Measurements from ENCODE around the gene HNRNPUL1.

DNA sequence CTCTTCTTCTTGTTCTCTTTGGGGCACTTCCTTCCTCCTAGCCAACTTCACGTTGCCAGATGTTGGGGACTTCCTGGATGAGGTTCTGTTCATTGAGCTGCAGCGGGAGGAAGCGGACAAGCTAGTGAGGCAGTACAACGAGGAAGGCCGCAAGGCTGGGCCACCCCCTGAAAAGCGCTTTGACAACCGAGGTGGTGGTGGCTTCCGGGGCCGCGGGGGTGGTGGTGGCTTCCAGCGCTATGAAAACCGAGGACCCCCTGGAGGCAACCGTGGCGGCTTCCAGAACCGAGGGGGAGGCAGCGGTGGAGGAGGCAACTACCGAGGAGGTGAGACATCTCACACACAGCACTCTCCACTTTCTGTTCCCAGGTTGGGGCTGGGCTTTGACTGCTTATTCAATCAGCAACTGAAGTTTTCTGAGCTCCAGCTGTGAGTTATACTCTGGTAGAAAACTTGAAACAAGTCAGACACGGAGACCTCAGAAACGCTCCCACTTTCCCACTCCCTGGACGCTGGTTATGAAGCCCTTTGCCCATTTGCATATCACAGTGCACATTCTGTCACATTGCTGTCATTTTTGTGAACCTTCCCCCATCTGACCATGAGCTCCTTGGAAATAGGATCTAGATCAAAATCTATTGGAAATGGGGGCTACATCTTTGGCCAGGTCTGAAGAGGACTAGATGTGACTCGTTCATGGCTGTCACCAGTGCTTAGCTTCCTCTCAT, 38.6 kb downstream of the HNRNPUL1 start:
- no peak for TF ChIP-seq EZH2 (IDR thresholded peaks at IDR 0.05; ENCODE audit: low read depth, unreplicated experiment)
- TF ChIP-seq, protein P1, sequence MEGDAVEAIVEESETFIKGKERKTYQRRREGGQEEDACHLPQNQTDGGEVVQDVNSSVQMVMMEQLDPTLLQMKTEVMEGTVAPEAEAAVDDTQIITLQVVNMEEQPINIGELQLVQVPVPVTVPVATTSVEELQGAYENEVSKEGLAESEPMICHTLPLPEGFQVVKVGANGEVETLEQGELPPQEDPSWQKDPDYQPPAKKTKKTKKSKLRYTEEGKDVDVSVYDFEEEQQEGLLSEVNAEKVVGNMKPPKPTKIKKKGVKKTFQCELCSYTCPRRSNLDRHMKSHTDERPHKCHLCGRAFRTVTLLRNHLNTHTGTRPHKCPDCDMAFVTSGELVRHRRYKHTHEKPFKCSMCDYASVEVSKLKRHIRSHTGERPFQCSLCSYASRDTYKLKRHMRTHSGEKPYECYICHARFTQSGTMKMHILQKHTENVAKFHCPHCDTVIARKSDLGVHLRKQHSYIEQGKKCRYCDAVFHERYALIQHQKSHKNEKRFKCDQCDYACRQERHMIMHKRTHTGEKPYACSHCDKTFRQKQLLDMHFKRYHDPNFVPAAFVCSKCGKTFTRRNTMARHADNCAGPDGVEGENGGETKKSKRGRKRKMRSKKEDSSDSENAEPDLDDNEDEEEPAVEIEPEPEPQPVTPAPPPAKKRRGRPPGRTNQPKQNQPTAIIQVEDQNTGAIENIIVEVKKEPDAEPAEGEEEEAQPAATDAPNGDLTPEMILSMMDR (conservative IDR thresholded peaks at IDR 0.05; ENCODE audit: low read depth in 2 of 2), result no peak
- TF ChIP-seq, protein P2, sequence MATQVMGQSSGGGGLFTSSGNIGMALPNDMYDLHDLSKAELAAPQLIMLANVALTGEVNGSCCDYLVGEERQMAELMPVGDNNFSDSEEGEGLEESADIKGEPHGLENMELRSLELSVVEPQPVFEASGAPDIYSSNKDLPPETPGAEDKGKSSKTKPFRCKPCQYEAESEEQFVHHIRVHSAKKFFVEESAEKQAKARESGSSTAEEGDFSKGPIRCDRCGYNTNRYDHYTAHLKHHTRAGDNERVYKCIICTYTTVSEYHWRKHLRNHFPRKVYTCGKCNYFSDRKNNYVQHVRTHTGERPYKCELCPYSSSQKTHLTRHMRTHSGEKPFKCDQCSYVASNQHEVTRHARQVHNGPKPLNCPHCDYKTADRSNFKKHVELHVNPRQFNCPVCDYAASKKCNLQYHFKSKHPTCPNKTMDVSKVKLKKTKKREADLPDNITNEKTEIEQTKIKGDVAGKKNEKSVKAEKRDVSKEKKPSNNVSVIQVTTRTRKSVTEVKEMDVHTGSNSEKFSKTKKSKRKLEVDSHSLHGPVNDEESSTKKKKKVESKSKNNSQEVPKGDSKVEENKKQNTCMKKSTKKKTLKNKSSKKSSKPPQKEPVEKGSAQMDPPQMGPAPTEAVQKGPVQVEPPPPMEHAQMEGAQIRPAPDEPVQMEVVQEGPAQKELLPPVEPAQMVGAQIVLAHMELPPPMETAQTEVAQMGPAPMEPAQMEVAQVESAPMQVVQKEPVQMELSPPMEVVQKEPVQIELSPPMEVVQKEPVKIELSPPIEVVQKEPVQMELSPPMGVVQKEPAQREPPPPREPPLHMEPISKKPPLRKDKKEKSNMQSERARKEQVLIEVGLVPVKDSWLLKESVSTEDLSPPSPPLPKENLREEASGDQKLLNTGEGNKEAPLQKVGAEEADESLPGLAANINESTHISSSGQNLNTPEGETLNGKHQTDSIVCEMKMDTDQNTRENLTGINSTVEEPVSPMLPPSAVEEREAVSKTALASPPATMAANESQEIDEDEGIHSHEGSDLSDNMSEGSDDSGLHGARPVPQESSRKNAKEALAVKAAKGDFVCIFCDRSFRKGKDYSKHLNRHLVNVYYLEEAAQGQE (IDR thresholded peaks at IDR 0.05; ENCODE audit: unreplicated experiment), result no peak
- TF ChIP-seq POLR2AphosphoS5 (IDR thresholded peaks at IDR 0.05; ENCODE audit: low read depth), result no peak
- no peak for TF ChIP-seq EZH2phosphoT487 (IDR thresholded peaks at IDR 0.05; ENCODE audit: unreplicated experiment)
- no peak for TF ChIP-seq JUNB (IDR thresholded peaks at IDR 0.05; ENCODE audit: unreplicated experiment)
- TF ChIP-seq ZNF114 (CRISPR knock-in tag; IDR thresholded peaks at IDR 0.05), result no peak
- TF ChIP-seq, protein P3, sequence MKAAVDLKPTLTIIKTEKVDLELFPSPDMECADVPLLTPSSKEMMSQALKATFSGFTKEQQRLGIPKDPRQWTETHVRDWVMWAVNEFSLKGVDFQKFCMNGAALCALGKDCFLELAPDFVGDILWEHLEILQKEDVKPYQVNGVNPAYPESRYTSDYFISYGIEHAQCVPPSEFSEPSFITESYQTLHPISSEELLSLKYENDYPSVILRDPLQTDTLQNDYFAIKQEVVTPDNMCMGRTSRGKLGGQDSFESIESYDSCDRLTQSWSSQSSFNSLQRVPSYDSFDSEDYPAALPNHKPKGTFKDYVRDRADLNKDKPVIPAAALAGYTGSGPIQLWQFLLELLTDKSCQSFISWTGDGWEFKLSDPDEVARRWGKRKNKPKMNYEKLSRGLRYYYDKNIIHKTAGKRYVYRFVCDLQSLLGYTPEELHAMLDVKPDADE (IDR thresholded peaks at IDR 0.05), result no peak
- TF ChIP-seq STAT1 (IDR thresholded peaks at IDR 0.05; ENCODE audit: unreplicated experiment), result no peak
- TF ChIP-seq ZNF331 (CRISPR knock-in tag; IDR thresholded peaks at IDR 0.05; ENCODE audit: low read depth), result no peak
- no peak for TF ChIP-seq CREB1 (CRISPR knock-in tag; IDR thresholded peaks at IDR 0.05; ENCODE audit: low read depth)
- TF ChIP-seq NANOG (IDR thresholded peaks at IDR 0.05; ENCODE audit: borderline replicate concordance), result no peak
- TF ChIP-seq, protein P4, sequence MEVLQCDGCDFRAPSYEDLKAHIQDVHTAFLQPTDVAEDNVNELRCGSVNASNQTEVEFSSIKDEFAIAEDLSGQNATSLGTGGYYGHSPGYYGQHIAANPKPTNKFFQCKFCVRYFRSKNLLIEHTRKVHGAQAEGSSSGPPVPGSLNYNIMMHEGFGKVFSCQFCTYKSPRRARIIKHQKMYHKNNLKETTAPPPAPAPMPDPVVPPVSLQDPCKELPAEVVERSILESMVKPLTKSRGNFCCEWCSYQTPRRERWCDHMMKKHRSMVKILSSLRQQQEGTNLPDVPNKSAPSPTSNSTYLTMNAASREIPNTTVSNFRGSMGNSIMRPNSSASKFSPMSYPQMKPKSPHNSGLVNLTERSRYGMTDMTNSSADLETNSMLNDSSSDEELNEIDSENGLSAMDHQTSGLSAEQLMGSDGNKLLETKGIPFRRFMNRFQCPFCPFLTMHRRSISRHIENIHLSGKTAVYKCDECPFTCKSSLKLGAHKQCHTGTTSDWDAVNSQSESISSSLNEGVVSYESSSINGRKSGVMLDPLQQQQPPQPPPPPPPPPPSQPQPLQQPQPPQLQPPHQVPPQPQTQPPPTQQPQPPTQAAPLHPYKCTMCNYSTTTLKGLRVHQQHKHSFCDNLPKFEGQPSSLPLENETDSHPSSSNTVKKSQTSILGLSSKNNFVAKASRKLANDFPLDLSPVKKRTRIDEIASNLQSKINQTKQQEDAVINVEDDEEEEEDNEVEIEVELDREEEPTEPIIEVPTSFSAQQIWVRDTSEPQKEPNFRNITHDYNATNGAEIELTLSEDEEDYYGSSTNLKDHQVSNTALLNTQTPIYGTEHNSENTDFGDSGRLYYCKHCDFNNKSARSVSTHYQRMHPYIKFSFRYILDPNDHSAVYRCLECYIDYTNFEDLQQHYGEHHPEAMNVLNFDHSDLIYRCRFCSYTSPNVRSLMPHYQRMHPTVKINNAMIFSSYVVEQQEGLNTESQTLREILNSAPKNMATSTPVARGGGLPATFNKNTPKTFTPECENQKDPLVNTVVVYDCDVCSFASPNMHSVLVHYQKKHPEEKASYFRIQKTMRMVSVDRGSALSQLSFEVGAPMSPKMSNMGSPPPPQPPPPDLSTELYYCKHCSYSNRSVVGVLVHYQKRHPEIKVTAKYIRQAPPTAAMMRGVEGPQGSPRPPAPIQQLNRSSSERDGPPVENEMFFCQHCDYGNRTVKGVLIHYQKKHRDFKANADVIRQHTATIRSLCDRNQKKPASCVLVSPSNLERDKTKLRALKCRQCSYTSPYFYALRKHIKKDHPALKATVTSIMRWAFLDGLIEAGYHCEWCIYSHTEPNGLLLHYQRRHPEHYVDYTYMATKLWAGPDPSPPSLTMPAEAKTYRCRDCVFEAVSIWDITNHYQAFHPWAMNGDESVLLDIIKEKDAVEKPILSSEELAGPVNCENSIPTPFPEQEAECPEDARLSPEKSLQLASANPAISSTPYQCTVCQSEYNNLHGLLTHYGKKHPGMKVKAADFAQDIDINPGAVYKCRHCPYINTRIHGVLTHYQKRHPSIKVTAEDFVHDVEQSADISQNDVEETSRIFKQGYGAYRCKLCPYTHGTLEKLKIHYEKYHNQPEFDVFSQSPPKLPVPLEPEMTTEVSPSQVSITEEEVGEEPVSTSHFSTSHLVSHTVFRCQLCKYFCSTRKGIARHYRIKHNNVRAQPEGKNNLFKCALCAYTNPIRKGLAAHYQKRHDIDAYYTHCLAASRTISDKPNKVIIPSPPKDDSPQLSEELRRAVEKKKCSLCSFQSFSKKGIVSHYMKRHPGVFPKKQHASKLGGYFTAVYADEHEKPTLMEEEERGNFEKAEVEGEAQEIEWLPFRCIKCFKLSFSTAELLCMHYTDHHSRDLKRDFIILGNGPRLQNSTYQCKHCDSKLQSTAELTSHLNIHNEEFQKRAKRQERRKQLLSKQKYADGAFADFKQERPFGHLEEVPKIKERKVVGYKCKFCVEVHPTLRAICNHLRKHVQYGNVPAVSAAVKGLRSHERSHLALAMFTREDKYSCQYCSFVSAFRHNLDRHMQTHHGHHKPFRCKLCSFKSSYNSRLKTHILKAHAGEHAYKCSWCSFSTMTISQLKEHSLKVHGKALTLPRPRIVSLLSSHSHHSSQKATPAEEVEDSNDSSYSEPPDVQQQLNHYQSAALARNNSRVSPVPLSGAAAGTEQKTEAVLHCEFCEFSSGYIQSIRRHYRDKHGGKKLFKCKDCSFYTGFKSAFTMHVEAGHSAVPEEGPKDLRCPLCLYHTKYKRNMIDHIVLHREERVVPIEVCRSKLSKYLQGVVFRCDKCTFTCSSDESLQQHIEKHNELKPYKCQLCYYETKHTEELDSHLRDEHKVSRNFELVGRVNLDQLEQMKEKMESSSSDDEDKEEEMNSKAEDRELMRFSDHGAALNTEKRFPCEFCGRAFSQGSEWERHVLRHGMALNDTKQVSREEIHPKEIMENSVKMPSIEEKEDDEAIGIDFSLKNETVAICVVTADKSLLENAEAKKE (CRISPR knock-in tag; IDR thresholded peaks at IDR 0.05), result no peak
